ENCODE data around the gene FAM117A. TPM values are rescaled to one million over a fixed set of nuclear protein-coding genes. Genes with fewer than 3 reads are reported as not detected.

FAM117A gene, protein sequence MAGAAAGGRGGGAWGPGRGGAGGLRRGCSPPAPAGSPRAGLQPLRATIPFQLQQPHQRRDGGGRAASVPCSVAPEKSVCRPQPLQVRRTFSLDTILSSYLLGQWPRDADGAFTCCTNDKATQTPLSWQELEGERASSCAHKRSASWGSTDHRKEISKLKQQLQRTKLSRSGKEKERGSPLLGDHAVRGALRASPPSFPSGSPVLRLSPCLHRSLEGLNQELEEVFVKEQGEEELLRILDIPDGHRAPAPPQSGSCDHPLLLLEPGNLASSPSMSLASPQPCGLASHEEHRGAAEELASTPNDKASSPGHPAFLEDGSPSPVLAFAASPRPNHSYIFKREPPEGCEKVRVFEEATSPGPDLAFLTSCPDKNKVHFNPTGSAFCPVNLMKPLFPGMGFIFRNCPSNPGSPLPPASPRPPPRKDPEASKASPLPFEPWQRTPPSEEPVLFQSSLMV
- total RNA-seq: 10 to 100 TPM; 13.3 to 33.0 (median 24.8) TPM

- WGBS: under 1% methylated on average over 24 of the region's 53 CpGs
- intact Hi-C loops (cut with DNase I): loop anchor here (5.0 kb wide), 1 partner anchor 37 kb away; no protein-coding TSS in a partner anchor
- peak within 1 kb of the TSS; percentile 84 to 90 (median 88) for H3K27ac ChIP-seq (replicated peaks in 1 of 4)
- no peaks in the 10 kb centered on the region for H3K27me3 ChIP-seq
- TF ChIP-seq POLR2AphosphoS5 (IDR thresholded peaks at IDR 0.05): peak; percentile 61 to 90
- no peak for TF ChIP-seq EP300 (IDR thresholded peaks at IDR 0.05)
- no peaks in the 10 kb centered on the region for H3K9me3 ChIP-seq
- H3K4me3 ChIP-seq: peak within 1 kb of the TSS; percentile 87 to 93 (median 90)
- H3K36me3 ChIP-seq: no peaks in the 10 kb centered on the region
- H3K4me1 ChIP-seq: peaks cover 10 to 56% (median 45%) of the 10 kb centered on the region in 4 donors
- peak; percentile 99 for DNase-seq (ENCODE audit: extremely low spot score)
Measured at GRCh38 chr17:49763735-49764558, at the start of gene FAM117A. Gene FAM117A (minus strand): TSS chr17:49764131. CDS start chr17:49764087, 44 bp downstream.

- Histone ChIP-seq H3K27ac (replicated peaks in 1 of 4) (no peak overlapping the region), H3K27me3 (no peaks in the 10 kb centered on the region), H3K36me3 (peaks cover 54 to 97% (median 87%) of the 10 kb centered on the region in 4 donors), H3K4me1 (peaks cover 0 to 31% (median 5%) of the 10 kb centered on the region in 4 donors), H3K9me3 (no peaks in the 10 kb centered on the region), H3K4me3 (no peak overlapping the region)
- no peak for DNase-seq (ENCODE audit: extremely low spot score)
- intact Hi-C loops (cut with DNase I): no loop called here
- 81% methylated on average over 4 of the region's 4 CpGs for WGBS
- TF ChIP-seq POLR2AphosphoS5 (IDR thresholded peaks at IDR 0.05) (no peak), POLR2A (IDR thresholded peaks at IDR 0.05; ENCODE audit: low read depth) (no peak), EP300 (IDR thresholded peaks at IDR 0.05) (no peak), CTCF (IDR thresholded peaks at IDR 0.05) (no peak)
Measured at GRCh38 chr17:49809056-49809455, 45.1 kb upstream of the FAM117A start.

DNA sequence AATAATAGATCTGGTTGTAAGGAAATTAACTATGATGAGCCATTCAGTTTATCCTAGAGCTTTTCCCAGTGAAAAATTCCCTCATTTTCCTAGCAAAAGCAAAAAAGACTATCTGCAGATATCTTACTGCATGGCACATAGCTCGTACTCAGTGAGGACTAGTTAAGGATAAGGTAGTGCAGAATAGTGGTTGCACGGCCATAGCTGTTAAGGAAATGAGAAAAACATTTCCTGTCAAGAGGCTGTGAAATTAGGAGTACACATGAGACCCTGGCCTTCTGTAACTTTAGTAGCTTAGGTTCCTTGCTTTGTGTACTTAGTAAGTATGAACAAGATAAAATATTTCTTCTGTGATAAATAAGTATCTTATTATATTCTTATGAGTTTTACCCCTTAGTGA lies 34.8 kb upstream of the FAM117A start:
- intact Hi-C loops (cut with DNase I): no loop called here
- no peak for DNase-seq (ENCODE audit: extremely low spot score)
- H3K27me3 ChIP-seq: no peaks in the 10 kb centered on the region
- no peak overlapping the region for H3K27ac ChIP-seq (replicated peaks in 1 of 4)
- no peaks in the 10 kb centered on the region for H3K9me3 ChIP-seq
- TF ChIP-seq EP300 (IDR thresholded peaks at IDR 0.05) (no peak), CTCF (IDR thresholded peaks at IDR 0.05) (no peak), POLR2AphosphoS5 (IDR thresholded peaks at IDR 0.05) (no peak), POLR2A (IDR thresholded peaks at IDR 0.05; ENCODE audit: low read depth) (no peak)
- H3K4me3 ChIP-seq: no peak overlapping the region
- H3K4me1 ChIP-seq: peaks cover 5 to 54% (median 32%) of the 10 kb centered on the region in 4 donors
- peaks cover 41 to 96% (median 82%) of the 10 kb centered on the region in 4 donors for H3K36me3 ChIP-seq
- 74% methylated on average over 2 of the region's 2 CpGs for WGBS

DNA sequence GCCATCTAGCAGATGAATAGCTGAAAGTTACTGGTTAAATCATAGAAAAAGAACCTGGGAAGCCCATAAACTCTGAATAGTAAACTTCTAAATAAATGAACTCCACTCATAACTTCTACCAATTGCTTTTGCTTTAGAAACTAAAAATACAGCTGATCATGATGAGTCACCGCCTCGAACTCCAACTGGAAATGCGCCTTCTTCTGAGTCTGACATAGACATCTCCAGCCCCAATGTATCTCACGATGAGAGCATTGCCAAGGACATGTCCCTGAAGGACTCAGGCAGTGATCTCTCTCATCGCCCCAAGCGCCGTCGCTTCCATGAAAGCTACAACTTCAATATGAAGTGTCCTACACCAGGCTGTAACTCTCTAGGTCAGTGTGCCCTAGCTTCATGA lies 34.3 kb upstream of the FAM117A start:
- no peaks in the 10 kb centered on the region for H3K9me3 ChIP-seq
- H3K27ac ChIP-seq (replicated peaks in 1 of 4): no peak overlapping the region
- peaks cover 6 to 60% (median 37%) of the 10 kb centered on the region in 4 donors for H3K4me1 ChIP-seq
- intact Hi-C loops (cut with DNase I): no loop called here
- no peak for DNase-seq (ENCODE audit: extremely low spot score)
- TF ChIP-seq POLR2AphosphoS5 (IDR thresholded peaks at IDR 0.05): no peak
- no peak for TF ChIP-seq POLR2A (IDR thresholded peaks at IDR 0.05; ENCODE audit: low read depth)
- no peak for TF ChIP-seq EP300 (IDR thresholded peaks at IDR 0.05)
- TF ChIP-seq CTCF (IDR thresholded peaks at IDR 0.05): no peak
- H3K4me3 ChIP-seq: no peak overlapping the region
- 73% methylated on average over 8 of the region's 8 CpGs for WGBS
- no peaks in the 10 kb centered on the region for H3K27me3 ChIP-seq
- peaks cover 41 to 96% (median 82%) of the 10 kb centered on the region in 4 donors for H3K36me3 ChIP-seq

GRCh38 chr17:49795372-49795771 lies 31.4 kb upstream of the FAM117A start:
- Histone ChIP-seq H3K27ac (replicated peaks in 1 of 4) (no peak overlapping the region), H3K4me3 (no peak overlapping the region), H3K9me3 (no peaks in the 10 kb centered on the region), H3K27me3 (no peaks in the 10 kb centered on the region), H3K36me3 (peaks cover 41 to 85% (median 73%) of the 10 kb centered on the region in 4 donors), H3K4me1 (peaks cover 25 to 77% (median 65%) of the 10 kb centered on the region in 4 donors)
- no peak for TF ChIP-seq EP300 (IDR thresholded peaks at IDR 0.05)
- no peak for TF ChIP-seq CTCF (IDR thresholded peaks at IDR 0.05)
- TF ChIP-seq POLR2AphosphoS5 (IDR thresholded peaks at IDR 0.05): no peak
- TF ChIP-seq POLR2A (IDR thresholded peaks at IDR 0.05; ENCODE audit: low read depth): no peak
- 77% methylated on average over 5 of the region's 5 CpGs for WGBS
- intact Hi-C loops (cut with DNase I): no loop called here
- no peak for DNase-seq (ENCODE audit: extremely low spot score)

All from esophagus muscularis mucosa (tissue), 4 donors.